Measurements from ENCODE around the gene PRMT7. TPM values are rescaled to one million over a fixed set of nuclear protein-coding genes. Genes with fewer than 3 reads are reported as not detected.

The PRMT7 gene
- total RNA-seq, 2 donors from 2014 or later = 45.7 to 90.9 TPM

GRCh38 chr16:68362262-68362913 lies 51.6 kb downstream of the PRMT7 start:
- peaks cover 3 to 6% of the 10 kb centered on the region in 2 donors for H3K27me3 Mint-ChIP-seq
- H3K4me1 Mint-ChIP-seq (ENCODE audit: low read depth in 2 of 2) = peaks cover 5 to 19% of the 10 kb centered on the region in 2 donors
- ATAC-seq (no peak), DNase-seq (ENCODE audit: low spot score) (no peak)
- H3K4me3 Mint-ChIP-seq = no peak overlapping the region
- no peaks in the 10 kb centered on the region for H3K9me3 Mint-ChIP-seq
- no peak overlapping the region for H3K27ac Mint-ChIP-seq
- H3K36me3 Mint-ChIP-seq = no peaks in the 10 kb centered on the region

DNA sequence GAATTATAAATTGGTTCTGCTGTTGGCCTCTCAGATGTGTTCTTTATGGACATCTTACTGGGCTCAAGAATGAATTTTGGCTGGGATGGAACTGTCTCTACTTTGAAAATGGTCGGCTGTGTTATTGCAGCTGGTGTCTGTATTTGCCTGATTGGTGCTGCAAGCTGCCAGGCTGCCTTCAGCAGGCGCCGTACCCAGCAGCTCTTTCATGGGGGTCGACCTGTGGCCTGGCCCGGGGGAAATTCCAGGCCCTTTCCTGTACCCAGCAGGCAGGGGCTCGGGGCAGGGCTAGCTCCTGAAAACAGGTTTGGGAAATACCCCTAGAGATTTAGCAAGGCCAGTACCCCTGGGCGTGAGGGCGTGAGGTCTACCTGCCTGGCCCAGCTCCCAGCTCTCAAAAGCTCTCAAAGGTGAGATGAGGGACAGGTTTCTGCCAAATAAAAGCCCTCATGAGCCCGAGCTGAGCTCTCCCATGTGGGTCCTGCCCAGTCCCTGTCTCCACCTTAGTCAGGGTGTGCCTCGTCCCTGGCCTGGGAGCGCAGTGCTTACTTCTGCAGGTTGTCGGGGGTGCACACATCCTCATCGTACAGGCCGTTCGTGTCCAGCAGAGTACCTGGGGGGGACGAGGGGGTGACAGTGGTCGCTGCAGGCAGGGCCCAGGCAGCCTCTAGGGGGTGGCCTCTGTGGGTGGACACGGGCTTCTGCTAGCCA lies 52.3 kb downstream of the PRMT7 start:
- peaks cover 6 to 16% of the 10 kb centered on the region in 2 donors for H3K4me1 Mint-ChIP-seq (ENCODE audit: low read depth in 2 of 2)
- ATAC-seq (no peak), DNase-seq (ENCODE audit: low spot score) (no peak)
- no peaks in the 10 kb centered on the region for H3K9me3 Mint-ChIP-seq
- peaks cover 3 to 6% of the 10 kb centered on the region in 2 donors for H3K27me3 Mint-ChIP-seq
- no peak overlapping the region for H3K27ac Mint-ChIP-seq
- no peaks in the 10 kb centered on the region for H3K36me3 Mint-ChIP-seq
- no peak overlapping the region for H3K4me3 Mint-ChIP-seq

DNA sequence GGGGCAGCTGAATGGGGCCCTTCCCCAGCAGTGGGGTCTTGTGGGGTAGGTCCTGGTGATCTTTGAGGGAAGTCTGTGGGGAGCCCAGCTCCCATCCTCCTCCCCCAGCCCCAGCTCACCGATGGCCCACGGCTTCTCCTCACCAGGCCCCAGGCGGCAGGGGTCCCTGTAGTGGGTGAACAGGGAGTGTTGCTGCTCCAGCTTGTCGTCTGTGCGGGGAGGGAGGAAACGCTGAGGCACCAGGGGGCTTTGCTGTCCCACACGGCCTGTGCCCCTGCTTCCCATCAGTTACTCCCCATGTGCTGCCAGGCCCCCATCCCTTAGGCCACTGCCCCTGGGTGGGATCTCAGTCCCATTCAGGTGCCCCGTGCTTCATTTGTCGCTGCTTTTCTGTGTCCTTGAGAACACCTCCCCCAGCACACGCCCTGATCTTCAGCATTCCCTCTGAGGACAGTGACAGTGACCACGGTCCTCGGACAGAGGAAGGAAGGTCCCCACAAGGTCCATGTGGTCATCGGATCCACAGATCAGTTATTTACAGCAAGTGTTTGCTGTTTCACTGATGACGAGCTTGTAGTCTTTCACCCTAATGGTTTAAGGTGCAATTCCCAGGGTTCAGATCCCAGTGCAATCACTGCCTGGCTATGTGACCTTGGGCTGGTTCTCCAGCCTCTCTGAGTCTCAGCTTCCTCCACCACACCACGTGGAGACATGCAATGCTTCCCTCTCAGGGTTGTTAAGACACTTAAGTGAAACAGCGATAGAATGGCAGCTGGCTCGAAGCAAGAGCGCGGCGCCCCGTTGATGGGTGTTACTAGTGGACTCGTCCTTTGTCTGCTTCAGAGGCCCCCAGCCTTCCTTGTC lies 53.1 kb downstream of the PRMT7 start:
- H3K9me3 Mint-ChIP-seq = no peaks in the 10 kb centered on the region
- H3K36me3 Mint-ChIP-seq = no peaks in the 10 kb centered on the region
- DNase-seq (ENCODE audit: low spot score) = no peak
- ATAC-seq = no peak
- H3K4me3 Mint-ChIP-seq = no peak overlapping the region
- peaks cover 5 to 6% of the 10 kb centered on the region in 2 donors for H3K27me3 Mint-ChIP-seq
- H3K27ac Mint-ChIP-seq = no peak overlapping the region
- H3K4me1 Mint-ChIP-seq (ENCODE audit: low read depth in 2 of 2) = peaks cover 7 to 16% of the 10 kb centered on the region in 2 donors

DNA sequence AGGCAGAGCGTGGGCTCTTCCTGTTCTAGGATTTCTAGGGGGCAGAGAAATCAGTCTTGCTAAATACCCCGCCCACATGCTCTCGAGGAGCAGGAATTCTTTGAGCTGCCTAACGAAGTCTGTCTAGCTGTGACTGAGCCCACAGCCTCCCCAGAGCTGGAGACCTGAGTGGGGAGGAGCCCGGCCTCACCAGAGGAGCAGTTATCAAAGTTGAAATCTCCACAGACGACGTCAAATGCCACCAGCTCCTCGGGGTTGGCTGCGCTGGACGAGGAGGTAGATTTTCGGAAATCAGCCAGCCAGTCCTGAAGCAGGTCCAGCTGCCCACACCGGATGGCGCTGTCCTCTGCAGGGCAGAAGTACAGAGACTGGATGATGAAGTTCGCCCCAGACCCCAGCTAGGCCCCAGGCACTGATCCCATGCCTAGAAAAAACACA lies 53.8 kb downstream of the PRMT7 start:
- no peak for ATAC-seq
- Mint-ChIP-seq H3K27ac (no peak overlapping the region), H3K4me3 (no peak overlapping the region), H3K27me3 (peaks cover 5 to 6% of the 10 kb centered on the region in 2 donors), H3K9me3 (no peaks in the 10 kb centered on the region), H3K4me1 (ENCODE audit: low read depth in 2 of 2) (peaks cover 8 to 20% of the 10 kb centered on the region in 2 donors), H3K36me3 (no peaks in the 10 kb centered on the region)
- no peak for DNase-seq (ENCODE audit: low spot score)

DNA sequence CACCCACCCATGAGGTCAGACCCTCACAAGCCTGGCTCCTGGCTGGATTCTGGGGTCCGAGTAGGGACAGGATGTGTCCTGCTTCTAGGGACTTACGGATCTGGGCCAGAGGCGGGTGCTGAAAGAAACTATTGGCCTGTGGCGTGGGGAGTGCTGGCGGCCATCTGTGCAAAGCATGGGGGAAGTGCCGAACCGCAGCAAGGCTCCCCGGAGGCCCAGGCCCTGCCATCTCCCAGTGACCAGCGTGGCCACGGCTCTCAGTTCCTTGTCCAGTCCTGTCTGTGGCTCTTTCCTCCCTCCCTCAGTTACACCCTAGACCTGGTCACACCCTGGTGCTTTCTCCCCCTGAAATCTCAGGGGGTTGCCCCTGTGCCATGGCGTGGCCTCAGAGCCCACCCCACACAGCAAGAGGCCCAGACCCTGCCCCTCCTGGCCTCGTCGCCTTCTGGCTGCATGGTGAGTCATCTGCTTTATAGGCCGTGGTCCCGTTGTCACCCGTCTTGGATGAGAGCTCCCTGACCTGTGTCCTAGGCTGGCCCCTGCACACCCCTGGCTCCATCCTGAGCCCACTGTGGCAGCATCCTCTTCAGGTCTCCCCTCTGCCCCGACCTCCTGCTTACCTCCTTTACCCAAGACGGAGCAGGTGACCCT lies 54.5 kb downstream of the PRMT7 start:
- no peaks in the 10 kb centered on the region for H3K36me3 Mint-ChIP-seq
- ATAC-seq (no peak), DNase-seq (ENCODE audit: low spot score) (no peak)
- H3K4me1 Mint-ChIP-seq (ENCODE audit: low read depth in 2 of 2) = peaks cover 16 to 27% of the 10 kb centered on the region in 2 donors
- no peaks in the 10 kb centered on the region for H3K9me3 Mint-ChIP-seq
- H3K4me3 Mint-ChIP-seq = no peak overlapping the region
- peaks cover 5 to 6% of the 10 kb centered on the region in 2 donors for H3K27me3 Mint-ChIP-seq
- H3K27ac Mint-ChIP-seq = no peak overlapping the region

- Mint-ChIP-seq H3K4me3 (no peak overlapping the region), H3K4me1 (ENCODE audit: low read depth in 2 of 2) (peaks cover 22 to 29% of the 10 kb centered on the region in 2 donors), H3K9me3 (no peaks in the 10 kb centered on the region), H3K36me3 (no peaks in the 10 kb centered on the region), H3K27ac (no peak overlapping the region), H3K27me3 (peaks cover 5 to 6% of the 10 kb centered on the region in 2 donors)
- ATAC-seq (no peak), DNase-seq (ENCODE audit: low spot score) (no peak)
Measured at GRCh38 chr16:68366062-68366461, 55.2 kb downstream of the PRMT7 start.

DNA sequence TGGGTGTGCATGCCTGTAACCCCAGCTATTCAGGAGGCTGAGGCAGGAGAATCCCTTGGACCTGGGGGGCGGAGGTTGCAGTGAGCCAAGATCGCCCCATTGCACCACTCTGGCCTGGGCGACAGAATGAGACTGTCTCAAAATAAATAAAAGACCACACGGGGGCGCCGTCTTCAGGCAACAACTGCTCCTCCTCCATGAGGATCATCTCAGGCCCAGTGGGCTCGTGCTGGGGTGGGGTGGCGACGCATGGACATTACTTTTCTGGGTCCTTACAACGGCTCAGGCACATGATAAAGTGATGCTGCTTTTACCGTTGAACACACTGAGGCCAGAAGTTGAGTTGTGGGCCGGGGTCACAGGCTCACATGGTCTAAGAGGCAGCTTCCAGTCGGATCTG lies 56.2 kb downstream of the PRMT7 start:
- ATAC-seq (no peak), DNase-seq (ENCODE audit: low spot score) (no peak)
- H3K9me3 Mint-ChIP-seq = no peaks in the 10 kb centered on the region
- H3K4me1 Mint-ChIP-seq (ENCODE audit: low read depth in 2 of 2) = peaks cover 22 to 33% of the 10 kb centered on the region in 2 donors
- H3K36me3 Mint-ChIP-seq = no peaks in the 10 kb centered on the region
- peaks cover 5 to 6% of the 10 kb centered on the region in 2 donors for H3K27me3 Mint-ChIP-seq
- H3K27ac Mint-ChIP-seq = no peak overlapping the region
- no peak overlapping the region for H3K4me3 Mint-ChIP-seq

- Mint-ChIP-seq H3K9me3 (no peaks in the 10 kb centered on the region), H3K36me3 (no peaks in the 10 kb centered on the region), H3K4me3 (no peak overlapping the region), H3K4me1 (ENCODE audit: low read depth in 2 of 2) (peaks cover 22 to 33% of the 10 kb centered on the region in 2 donors), H3K27ac (no peak overlapping the region), H3K27me3 (peaks cover 5 to 6% of the 10 kb centered on the region in 2 donors)
- no peak for ATAC-seq
- DNase-seq (ENCODE audit: low spot score) = no peak
Measured at GRCh38 chr16:68367440-68367839, 56.6 kb downstream of the PRMT7 start.

DNA sequence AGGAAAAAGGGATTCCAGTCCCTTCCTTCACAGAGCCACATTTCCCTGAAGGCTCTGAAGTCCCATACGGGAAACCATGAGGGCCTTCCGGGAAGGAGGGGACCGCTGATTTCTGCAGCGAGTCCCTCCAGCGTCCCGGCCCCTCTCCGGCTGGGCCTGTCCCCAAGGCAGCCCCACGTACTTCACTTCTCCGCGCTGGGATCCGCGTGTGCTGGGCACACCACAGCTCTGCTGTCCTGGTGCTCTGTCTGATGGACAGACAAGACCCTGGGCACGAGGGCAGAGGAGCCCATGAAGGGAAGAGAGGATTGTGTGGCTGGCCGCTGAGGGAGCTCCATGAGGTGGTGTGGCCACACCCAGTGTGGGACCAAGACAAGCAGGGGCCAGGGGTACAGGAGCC lies 57.1 kb downstream of the PRMT7 start:
- Mint-ChIP-seq H3K4me3 (no peak overlapping the region), H3K4me1 (ENCODE audit: low read depth in 2 of 2) (peaks cover 22 to 33% of the 10 kb centered on the region in 2 donors), H3K9me3 (no peaks in the 10 kb centered on the region), H3K27ac (no peak overlapping the region), H3K27me3 (peaks cover 5 to 6% of the 10 kb centered on the region in 2 donors), H3K36me3 (no peaks in the 10 kb centered on the region)
- DNase-seq (ENCODE audit: low spot score) (no peak), ATAC-seq (no peak)

DNA sequence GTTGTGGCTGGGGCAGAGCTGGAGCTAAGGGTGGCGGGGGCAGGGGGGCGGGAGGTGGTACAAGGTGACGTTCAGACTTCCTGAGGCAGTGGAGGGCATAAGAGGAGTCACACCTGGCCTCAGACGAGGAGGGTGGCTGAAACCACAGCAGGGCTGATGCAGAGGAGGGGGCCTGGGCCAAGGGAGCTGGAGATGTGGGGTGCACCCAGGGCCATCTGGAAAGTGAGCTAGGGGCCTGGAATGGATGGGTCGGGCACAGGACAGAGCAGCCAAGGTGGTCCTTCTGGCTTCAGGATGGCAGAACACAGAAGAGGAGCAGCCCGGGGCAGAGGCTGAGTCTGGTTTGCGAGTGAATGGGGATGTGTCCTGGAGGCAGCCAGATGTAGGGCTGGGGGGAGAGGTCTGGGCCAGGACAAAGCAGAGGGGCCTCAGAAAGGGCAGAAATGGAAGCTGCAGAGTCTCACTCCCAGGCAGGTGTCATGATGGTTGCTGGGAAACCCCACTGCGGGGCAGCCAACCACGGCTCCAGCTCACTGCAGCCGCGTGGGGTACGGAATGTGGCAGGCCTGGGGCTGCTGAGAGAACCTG lies 57.6 kb downstream of the PRMT7 start:
- H3K4me1 Mint-ChIP-seq (ENCODE audit: low read depth in 2 of 2) = peaks cover 22 to 33% of the 10 kb centered on the region in 2 donors
- peaks cover 5 to 6% of the 10 kb centered on the region in 2 donors for H3K27me3 Mint-ChIP-seq
- no peaks in the 10 kb centered on the region for H3K9me3 Mint-ChIP-seq
- DNase-seq (ENCODE audit: low spot score) = no peak
- no peaks in the 10 kb centered on the region for H3K36me3 Mint-ChIP-seq
- ATAC-seq = no peak
- peak overlapping the region; percentile 25 for H3K4me3 Mint-ChIP-seq
- H3K27ac Mint-ChIP-seq = peak overlapping the region in 1 of 2 donors; percentile 21

- peaks cover 5 to 6% of the 10 kb centered on the region in 2 donors for H3K27me3 Mint-ChIP-seq
- H3K4me1 Mint-ChIP-seq (ENCODE audit: low read depth in 2 of 2) = peaks cover 22 to 38% of the 10 kb centered on the region in 2 donors
- no peaks in the 10 kb centered on the region for H3K9me3 Mint-ChIP-seq
- peak overlapping the region in 1 of 2 donors; percentile 21 for H3K27ac Mint-ChIP-seq
- H3K4me3 Mint-ChIP-seq = peak overlapping the region; percentile 25
- DNase-seq (ENCODE audit: low spot score) (peak; percentile 2), ATAC-seq (no peak)
- no peaks in the 10 kb centered on the region for H3K36me3 Mint-ChIP-seq
Measured at GRCh38 chr16:68369168-68369567, 58.3 kb downstream of the PRMT7 start.

- peak; percentile 75 to 83 for ATAC-seq
- no peaks in the 10 kb centered on the region for H3K36me3 Mint-ChIP-seq
- H3K27ac Mint-ChIP-seq = peak overlapping the region in 1 of 2 donors; percentile 58
- peak overlapping the region; percentile 55 for H3K4me3 Mint-ChIP-seq
- H3K9me3 Mint-ChIP-seq = no peaks in the 10 kb centered on the region
- peaks cover 22 to 38% of the 10 kb centered on the region in 2 donors for H3K4me1 Mint-ChIP-seq (ENCODE audit: low read depth in 2 of 2)
- H3K27me3 Mint-ChIP-seq = peaks cover 5 to 6% of the 10 kb centered on the region in 2 donors
- DNase-seq (ENCODE audit: low spot score) = peak; percentile 68
Measured at GRCh38 chr16:68369697-68370580, 59.1 kb downstream of the PRMT7 start.

All from natural killer cell treated with Interleukin-12 subunit alpha and Interleukin-12 subunit beta and Interleukin-15 and Interleukin-18, amount 100 ng/mL, for 72 hours (primary cell).